Epithelial cell of proximal tubule (primary cell): ENCODE results near the gene MMP20. TPM values are rescaled to one million over a fixed set of nuclear protein-coding genes. Genes with fewer than 3 reads are reported as not detected.

ENCODE experiments used
- DNase-seq: peaks from one replicate; pipeline ENCODE4 v3.0.0-alpha.2; 2011; ENCODE audit warnings: low read depth
- H3K4me3 ChIP-seq: 2 replicates; pipeline ENCODE4 v1.5.1; 2011; ENCODE audit warnings: low read depth, mild to moderate bottlenecking, low read length
- CTCF ChIP-seq: conservative IDR thresholded peaks from 2 replicates; pipeline ENCODE4 v1.5.1; 2012; ENCODE audit warnings: low read depth, mild to moderate bottlenecking, low read length
- total RNA-seq: library from RNA; depleted of rRNA; stranded (reverse); fragments of >200 nt; gene quantifications from 2 replicates; pipeline ENCODE4 v1.2.3, GENCODE V29; 2015

The MMP20 gene
- total RNA-seq, 1 donor from 2014 or later, result not detected

GRCh38 chr11:102527041-102527440 is 98.1 kb downstream of the MMP20 start:
- no peak overlapping the region for H3K4me3 ChIP-seq
- TF ChIP-seq CTCF, result no peak
- DNase-seq, result no peak

Other genes starting within 250 kb of the MMP20 start
- gene TMEM123, start 172.6 kb downstream of the MMP20 start, total RNA-seq, result 137 and 165 TPM in 2 replicates
- gene MMP7, start 94.6 kb downstream of the MMP20 start, total RNA-seq, result 238 and 321 TPM in 2 replicates
- gene MMP27, start 80.4 kb upstream of the MMP20 start, total RNA-seq, result not detected in 2 replicates
- gene MMP8, start 99.6 kb upstream of the MMP20 start, total RNA-seq, result not detected in 2 replicates
- gene MMP10, start 155.3 kb upstream of the MMP20 start, total RNA-seq, result 0.29 and 0.80 TPM in 2 replicates
- 2.7 and 3.8 TPM in 2 replicates for gene MMP1, start 172.8 kb upstream of the MMP20 start, total RNA-seq
- gene MMP3, start 218.3 kb upstream of the MMP20 start, total RNA-seq, result not detected in 2 replicates
- gene MMP12, start 249.7 kb upstream of the MMP20 start, total RNA-seq, result not detected in 2 replicates